ENCODE measurements around the gene ANKRD13B. TPM values are rescaled to one million over a fixed set of nuclear protein-coding genes. Genes with fewer than 3 reads are reported as not detected.

The ANKRD13B gene
- total RNA-seq, 1 donor from 2014 or later = 13.8 TPM

DNA sequence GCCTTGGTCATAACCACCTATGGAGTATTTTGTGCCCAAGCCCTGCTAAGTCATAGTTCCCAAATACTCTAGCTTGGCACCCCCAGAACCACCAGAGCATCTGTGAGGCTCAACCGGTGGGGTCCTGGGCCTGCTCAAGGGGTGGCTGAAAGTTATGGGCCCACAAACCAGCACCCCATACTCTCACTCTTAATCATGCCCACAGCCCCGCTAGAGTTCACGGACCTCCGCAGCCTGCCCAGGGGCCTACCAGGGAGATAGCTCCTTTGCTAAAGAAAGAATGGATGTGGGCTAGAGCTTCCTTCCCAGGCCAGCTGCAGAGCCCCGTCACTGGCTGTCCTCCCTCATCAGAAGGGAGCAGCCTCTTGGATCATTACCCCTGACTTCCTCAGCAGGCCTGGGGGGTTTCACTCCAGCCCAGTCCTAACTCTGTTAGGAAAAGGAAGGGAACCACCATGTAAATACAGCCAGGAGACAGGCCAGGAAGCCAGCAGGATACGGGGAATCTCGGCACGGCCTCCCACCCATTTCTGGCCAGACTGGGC, 4.8 kb upstream of the ANKRD13B start:
- H3K27me3 ChIP-seq (ENCODE audit: control insufficient read depth, insufficient read depth, low read length) = no peaks in the 10 kb centered on the region
- no peak for DNase-seq (ENCODE audit: low read depth)
- H3K36me3 ChIP-seq (ENCODE audit: control insufficient read depth, insufficient read depth, low read length) = no peaks in the 10 kb centered on the region
- H3K4me3 ChIP-seq (ENCODE audit: low read depth, low read length) = peak overlapping the region; percentile 73
- TF ChIP-seq, protein P1, sequence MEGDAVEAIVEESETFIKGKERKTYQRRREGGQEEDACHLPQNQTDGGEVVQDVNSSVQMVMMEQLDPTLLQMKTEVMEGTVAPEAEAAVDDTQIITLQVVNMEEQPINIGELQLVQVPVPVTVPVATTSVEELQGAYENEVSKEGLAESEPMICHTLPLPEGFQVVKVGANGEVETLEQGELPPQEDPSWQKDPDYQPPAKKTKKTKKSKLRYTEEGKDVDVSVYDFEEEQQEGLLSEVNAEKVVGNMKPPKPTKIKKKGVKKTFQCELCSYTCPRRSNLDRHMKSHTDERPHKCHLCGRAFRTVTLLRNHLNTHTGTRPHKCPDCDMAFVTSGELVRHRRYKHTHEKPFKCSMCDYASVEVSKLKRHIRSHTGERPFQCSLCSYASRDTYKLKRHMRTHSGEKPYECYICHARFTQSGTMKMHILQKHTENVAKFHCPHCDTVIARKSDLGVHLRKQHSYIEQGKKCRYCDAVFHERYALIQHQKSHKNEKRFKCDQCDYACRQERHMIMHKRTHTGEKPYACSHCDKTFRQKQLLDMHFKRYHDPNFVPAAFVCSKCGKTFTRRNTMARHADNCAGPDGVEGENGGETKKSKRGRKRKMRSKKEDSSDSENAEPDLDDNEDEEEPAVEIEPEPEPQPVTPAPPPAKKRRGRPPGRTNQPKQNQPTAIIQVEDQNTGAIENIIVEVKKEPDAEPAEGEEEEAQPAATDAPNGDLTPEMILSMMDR (IDR thresholded peaks at IDR 0.05; ENCODE audit: insufficient read depth, low read length, poor library complexity, severe bottlenecking) = no peak

- DNase-seq (ENCODE audit: low read depth) = no peak
Observed at GRCh38 chr17:29588562-29589411, 4.1 kb upstream of the ANKRD13B start.

GRCh38 chr17:29589524-29590410, 3.2 kb upstream of the ANKRD13B start, which contains the start of gene GIT1:
Gene GIT1, minus strand, starts transcription at chr17:29589648. Its CDS starts 270 bp downstream, at chr17:29589378.
- H3K27me3 ChIP-seq (ENCODE audit: control insufficient read depth, insufficient read depth, low read length) = no peaks in the 10 kb centered on the region
- DNase-seq (ENCODE audit: low read depth) = no peak

More at GRCh38 chr17:29588562-29589411, 4.1 kb upstream of the ANKRD13B start:
- no peaks in the 10 kb centered on the region for H3K36me3 ChIP-seq (ENCODE audit: control insufficient read depth, insufficient read depth, low read length)
- TF ChIP-seq, protein P1 (IDR thresholded peaks at IDR 0.05; ENCODE audit: insufficient read depth, low read length, poor library complexity, severe bottlenecking) = no peak
- no peaks in the 10 kb centered on the region for H3K27me3 ChIP-seq (ENCODE audit: control insufficient read depth, insufficient read depth, low read length)
- peak overlapping the region; percentile 73 for H3K4me3 ChIP-seq (ENCODE audit: low read depth, low read length)

GRCh38 chr17:29590411-29591145, 2.4 kb upstream of the ANKRD13B start:
- Histone ChIP-seq H3K36me3 (ENCODE audit: control insufficient read depth, insufficient read depth, low read length) (no peaks in the 10 kb centered on the region), H3K27me3 (ENCODE audit: control insufficient read depth, insufficient read depth, low read length) (no peaks in the 10 kb centered on the region), H3K4me3 (ENCODE audit: low read depth, low read length) (peak overlapping the region; percentile 28)
- no peak for DNase-seq (ENCODE audit: low read depth)
- TF ChIP-seq, protein P1 (IDR thresholded peaks at IDR 0.05; ENCODE audit: insufficient read depth, low read length, poor library complexity, severe bottlenecking) = no peak

More at GRCh38 chr17:29589524-29590410, 3.2 kb upstream of the ANKRD13B start, which contains the start of gene GIT1:
- TF ChIP-seq, protein P1 (IDR thresholded peaks at IDR 0.05; ENCODE audit: insufficient read depth, low read length, poor library complexity, severe bottlenecking) = no peak
- peak within 1 kb of the TSS; percentile 73 for H3K4me3 ChIP-seq (ENCODE audit: low read depth, low read length)
- H3K36me3 ChIP-seq (ENCODE audit: control insufficient read depth, insufficient read depth, low read length) = no peaks in the 10 kb centered on the region

- TF ChIP-seq, protein P1 (IDR thresholded peaks at IDR 0.05; ENCODE audit: insufficient read depth, low read length, poor library complexity, severe bottlenecking) = no peak
- no peak for DNase-seq (ENCODE audit: low read depth)
- no peaks in the 10 kb centered on the region for H3K36me3 ChIP-seq (ENCODE audit: control insufficient read depth, insufficient read depth, low read length)
- H3K4me3 ChIP-seq (ENCODE audit: low read depth, low read length) = peak overlapping the region; percentile 28
- no peaks in the 10 kb centered on the region for H3K27me3 ChIP-seq (ENCODE audit: control insufficient read depth, insufficient read depth, low read length)
Observed at GRCh38 chr17:29591146-29591736, 1.7 kb upstream of the ANKRD13B start.

Measured in kidney epithelial cell (primary cell).